Measurements from ENCODE around the gene UACA. TPM values are rescaled to one million over a fixed set of nuclear protein-coding genes. Genes with fewer than 3 reads are reported as not detected.
A peak's percentile ranks its signal among the peaks of the same experiment; 100 is the strongest.

The UACA gene
- total and polyA plus RNA-seq, 3 donors from 2014 or later = 10.2 to 65.1 (median 56.9) TPM

DNA sequence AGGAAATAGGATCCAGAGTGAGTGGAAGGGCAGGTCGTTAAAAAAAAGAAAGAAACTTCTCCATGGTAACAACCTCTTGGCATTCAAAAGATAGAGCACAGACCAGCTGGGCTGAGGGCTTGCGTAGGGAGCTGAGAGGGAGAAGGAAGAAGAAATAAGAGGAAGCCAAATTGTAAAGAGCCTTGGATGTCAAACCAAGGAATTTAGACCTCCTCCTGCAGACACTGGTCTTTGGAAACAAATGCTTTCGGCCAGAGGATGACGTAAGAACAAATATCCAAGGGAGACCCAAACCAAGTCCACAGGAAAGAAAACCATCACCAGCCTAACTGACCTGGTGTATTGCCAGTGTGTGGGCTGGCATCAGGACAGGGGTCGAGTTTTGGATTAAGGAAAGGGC, 155.2 kb downstream of the UACA start:
- no peak overlapping the region for H3K27ac ChIP-seq
- WGBS, 2 donors = 47 to 49% methylated on average over 5 of the region's 5 CpGs
- peak; percentile 30 for DNase-seq
- TF ChIP-seq, protein P1, sequence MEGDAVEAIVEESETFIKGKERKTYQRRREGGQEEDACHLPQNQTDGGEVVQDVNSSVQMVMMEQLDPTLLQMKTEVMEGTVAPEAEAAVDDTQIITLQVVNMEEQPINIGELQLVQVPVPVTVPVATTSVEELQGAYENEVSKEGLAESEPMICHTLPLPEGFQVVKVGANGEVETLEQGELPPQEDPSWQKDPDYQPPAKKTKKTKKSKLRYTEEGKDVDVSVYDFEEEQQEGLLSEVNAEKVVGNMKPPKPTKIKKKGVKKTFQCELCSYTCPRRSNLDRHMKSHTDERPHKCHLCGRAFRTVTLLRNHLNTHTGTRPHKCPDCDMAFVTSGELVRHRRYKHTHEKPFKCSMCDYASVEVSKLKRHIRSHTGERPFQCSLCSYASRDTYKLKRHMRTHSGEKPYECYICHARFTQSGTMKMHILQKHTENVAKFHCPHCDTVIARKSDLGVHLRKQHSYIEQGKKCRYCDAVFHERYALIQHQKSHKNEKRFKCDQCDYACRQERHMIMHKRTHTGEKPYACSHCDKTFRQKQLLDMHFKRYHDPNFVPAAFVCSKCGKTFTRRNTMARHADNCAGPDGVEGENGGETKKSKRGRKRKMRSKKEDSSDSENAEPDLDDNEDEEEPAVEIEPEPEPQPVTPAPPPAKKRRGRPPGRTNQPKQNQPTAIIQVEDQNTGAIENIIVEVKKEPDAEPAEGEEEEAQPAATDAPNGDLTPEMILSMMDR (IDR thresholded peaks at IDR 0.05) = no peak
- no peak for TF ChIP-seq POLR2A (IDR thresholded peaks at IDR 0.05)
- H3K4me1 ChIP-seq = peaks cover 15% of the 10 kb centered on the region
- no peak overlapping the region for H3K4me3 ChIP-seq
- H3K9me3 ChIP-seq = no peaks in the 10 kb centered on the region
- H3K36me3 ChIP-seq (ENCODE audit: low read depth, missing control alignments) = no peaks in the 10 kb centered on the region
- H3K27me3 ChIP-seq = no peaks in the 10 kb centered on the region
- intact Hi-C loops (cut with DNase I; ENCODE audit: low total_unique reads) = no loop called here

GRCh38 chr15:70605606-70606410, 157.6 kb downstream of the UACA start:
- WGBS, 2 donors = 48 to 52% methylated on average over 7 of the region's 7 CpGs

GRCh38 chr15:70604666-70605315, 158.6 kb downstream of the UACA start:
- TF ChIP-seq, protein P1 (IDR thresholded peaks at IDR 0.05) = no peak
- no peak for TF ChIP-seq POLR2A (IDR thresholded peaks at IDR 0.05)
- no peak overlapping the region for H3K27ac ChIP-seq
- H3K36me3 ChIP-seq (ENCODE audit: low read depth, missing control alignments) = no peaks in the 10 kb centered on the region
- H3K4me1 ChIP-seq = peaks cover 15% of the 10 kb centered on the region
- H3K9me3 ChIP-seq = no peaks in the 10 kb centered on the region
- 49 to 64% methylated on average over 18 of the region's 18 CpGs for WGBS, 2 donors
- no peak overlapping the region for H3K4me3 ChIP-seq
- H3K27me3 ChIP-seq = no peaks in the 10 kb centered on the region
- peak; percentile 30 for DNase-seq
- intact Hi-C loops (cut with DNase I; ENCODE audit: low total_unique reads) = no loop called here

More at GRCh38 chr15:70605606-70606410, 157.6 kb downstream of the UACA start:
- Histone ChIP-seq H3K4me1 (peaks cover 15% of the 10 kb centered on the region), H3K4me3 (no peak overlapping the region), H3K27ac (no peak overlapping the region), H3K9me3 (no peaks in the 10 kb centered on the region), H3K36me3 (ENCODE audit: low read depth, missing control alignments) (no peaks in the 10 kb centered on the region), H3K27me3 (no peaks in the 10 kb centered on the region)
- no peak for TF ChIP-seq POLR2A (IDR thresholded peaks at IDR 0.05)
- TF ChIP-seq, protein P1 (IDR thresholded peaks at IDR 0.05) = no peak
- intact Hi-C loops (cut with DNase I; ENCODE audit: low total_unique reads) = no loop called here
- peak; percentile 76 for DNase-seq

Other genes starting within 250 kb of the UACA start
- 10 to 100 TPM; 49.6 to 57.1 TPM for gene LARP6, start 90.6 kb upstream of the UACA start, total RNA-seq
- 105 TPM for gene LARP6, start 90.6 kb upstream of the UACA start, polyA plus RNA-seq (ENCODE audit: insufficient read depth, low read depth, low replicate concordance)
- gene THAP10, start 128.9 kb upstream of the UACA start, total RNA-seq = 1 to 10 TPM; 4.5 to 6.5 TPM
- gene THAP10, start 128.9 kb upstream of the UACA start, polyA plus RNA-seq (ENCODE audit: insufficient read depth, low read depth, low replicate concordance) = 6.1 TPM
- gene LRRC49, start 129.3 kb upstream of the UACA start, total RNA-seq = 10 to 100 TPM; 19.9 to 35.4 TPM
- 22.4 TPM for gene LRRC49, start 129.3 kb upstream of the UACA start, polyA plus RNA-seq (ENCODE audit: insufficient read depth, low read depth, low replicate concordance)